Loucy (cell line): ENCODE data around the gene SLC2A1.

Experiments
- H2AFZ ChIP-seq: fragments of 200-600 bp; sonication (generic); 2 replicates; pipeline ENCODE4 v1.6.0; 2016; ENCODE audit warnings: antibody characterized with exemption, mild to moderate bottlenecking, low read length, moderate library complexity
- H3F3A ChIP-seq: fragments of 200-600 bp; 2 replicates; pipeline ENCODE4 v1.6.0; 2016; ENCODE audit warnings: antibody characterized with exemption, low read depth, mild to moderate bottlenecking
- H3K27me3 ChIP-seq: fragments of 200-600 bp; sonication (generic); 2 replicates; pipeline ENCODE4 v1.6.1; 2014; ENCODE audit warnings: low read length, mild to moderate bottlenecking; ENCODE audit not compliant: insufficient read depth, poor library complexity, severe bottlenecking
- H3K36me3 ChIP-seq: fragments of 200-600 bp; sonication (generic); 2 replicates; pipeline ENCODE4 v1.6.1; 2016; ENCODE audit warnings: low read length; ENCODE audit not compliant: insufficient read depth
- H3K4me1 ChIP-seq: fragments of 200-600 bp; sonication (generic); 2 replicates; pipeline ENCODE4 v1.5.1; 2014; ENCODE audit warnings: low read length, mild to moderate bottlenecking; ENCODE audit not compliant: insufficient read depth, poor library complexity, severe bottlenecking
- H3K4me2 ChIP-seq: fragments of 200-600 bp; sonication (generic); 2 replicates; pipeline ENCODE4 v1.6.0; 2014; ENCODE audit warnings: antibody characterized with exemption, low read length, low read depth, mild to moderate bottlenecking; ENCODE audit not compliant: poor library complexity, severe bottlenecking
- H3K4me3 ChIP-seq: fragments of 200-600 bp; sonication (generic); 2 replicates; pipeline ENCODE4 v1.5.1; 2014; ENCODE audit warnings: low read length, mild to moderate bottlenecking, mixed read lengths; ENCODE audit not compliant: poor library complexity, severe bottlenecking
- H3K79me2 ChIP-seq: fragments of 200-600 bp; sonication (generic); 2 replicates; pipeline ENCODE4 v1.6.1; 2014; ENCODE audit warnings: low read length; ENCODE audit not compliant: insufficient read depth
- H3K9ac ChIP-seq: fragments of 200-600 bp; sonication (generic); 2 replicates; pipeline ENCODE4 v1.6.0; 2014; ENCODE audit warnings: mild to moderate bottlenecking, low read depth, low read length, moderate library complexity; ENCODE audit not compliant: poor library complexity, severe bottlenecking
- H3K9me2 ChIP-seq: fragments of 200-600 bp; sonication (generic); replicated peaks from 2 replicates; pipeline ENCODE4 v1.6.1; 2016; ENCODE audit warnings: low read depth, low read length, mixed read lengths
- H3K9me3 ChIP-seq: fragments of 200-600 bp; sonication (generic); 2 replicates; pipeline ENCODE4 v1.6.1; 2014; ENCODE audit warnings: mild to moderate bottlenecking, antibody characterized with exemption, low read length, low read depth; ENCODE audit not compliant: insufficient read depth
- H4K20me1 ChIP-seq: fragments of 200-600 bp; sonication (generic); 2 replicates; pipeline ENCODE4 v1.6.0; 2014; ENCODE audit warnings: antibody characterized with exemption, low read length, mild to moderate bottlenecking; ENCODE audit not compliant: insufficient read depth, poor library complexity, severe bottlenecking
- EZH2phosphoT487 ChIP-seq: fragments of 200-600 bp; IDR thresholded peaks from 2 replicates; pipeline ENCODE4 v1.6.1; 2018; ENCODE audit warnings: antibody characterized with exemption, mild to moderate bottlenecking, moderate library complexity, borderline replicate concordance
- TF ChIP-seq, protein P1 (sequence below): fragments of 200-600 bp; sonication (generic); conservative IDR thresholded peaks from 2 replicates; pipeline ENCODE4 v1.5.1; 2014; ENCODE audit warnings: mild to moderate bottlenecking, antibody characterized with exemption, low read length

Gene SLC2A1

DNA sequence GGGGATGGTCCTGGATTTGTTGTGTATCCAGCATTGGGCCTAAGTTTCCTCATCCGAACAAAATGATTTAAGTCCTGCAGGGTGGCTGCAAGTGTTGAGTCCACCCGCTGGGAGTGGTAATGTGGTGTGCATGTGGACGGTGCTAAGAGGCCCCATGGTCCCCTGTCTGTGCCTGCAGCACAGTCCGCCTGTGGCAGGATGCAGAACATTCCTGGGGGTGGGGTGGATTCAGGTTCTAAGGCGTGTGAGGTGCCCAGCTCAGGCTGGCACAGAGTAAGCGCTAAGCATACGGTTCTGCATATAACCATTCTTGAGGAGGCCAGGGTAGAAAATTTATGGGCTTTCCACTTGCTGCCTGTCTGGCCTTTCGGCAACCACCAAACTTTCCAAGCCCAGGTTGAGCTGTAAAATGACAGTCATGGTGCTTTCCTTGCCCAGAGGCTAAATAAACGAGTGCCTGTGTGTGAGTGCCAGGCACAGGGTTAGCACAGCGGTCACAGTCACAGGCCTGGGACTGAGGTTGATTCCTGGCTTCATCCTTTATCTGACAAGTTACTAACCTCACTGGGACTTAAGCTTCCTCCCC is 30.7 kb downstream of the SLC2A1 start:
- H2AFZ ChIP-seq, result no peak overlapping the region
- H3K4me1 ChIP-seq, result peaks cover 38% of the 10 kb centered on the region
- H3K79me2 ChIP-seq, result peaks cover 27% of the 10 kb centered on the region; the same call in 1 of the 2 replicates
- peaks cover 60% of the 10 kb centered on the region for H3K36me3 ChIP-seq
- H3K9ac ChIP-seq, result no peak overlapping the region
- no peaks in the 10 kb centered on the region for H3K9me2 ChIP-seq
- no peak overlapping the region for H3K4me3 ChIP-seq
- H3K27me3 ChIP-seq, result no peaks in the 10 kb centered on the region
- peaks cover 16% of the 10 kb centered on the region for H4K20me1 ChIP-seq
- peaks cover 12% of the 10 kb centered on the region; the same call in 1 of the 2 replicates for H3F3A ChIP-seq
- no peak for TF ChIP-seq EZH2phosphoT487
- TF ChIP-seq, protein P1, sequence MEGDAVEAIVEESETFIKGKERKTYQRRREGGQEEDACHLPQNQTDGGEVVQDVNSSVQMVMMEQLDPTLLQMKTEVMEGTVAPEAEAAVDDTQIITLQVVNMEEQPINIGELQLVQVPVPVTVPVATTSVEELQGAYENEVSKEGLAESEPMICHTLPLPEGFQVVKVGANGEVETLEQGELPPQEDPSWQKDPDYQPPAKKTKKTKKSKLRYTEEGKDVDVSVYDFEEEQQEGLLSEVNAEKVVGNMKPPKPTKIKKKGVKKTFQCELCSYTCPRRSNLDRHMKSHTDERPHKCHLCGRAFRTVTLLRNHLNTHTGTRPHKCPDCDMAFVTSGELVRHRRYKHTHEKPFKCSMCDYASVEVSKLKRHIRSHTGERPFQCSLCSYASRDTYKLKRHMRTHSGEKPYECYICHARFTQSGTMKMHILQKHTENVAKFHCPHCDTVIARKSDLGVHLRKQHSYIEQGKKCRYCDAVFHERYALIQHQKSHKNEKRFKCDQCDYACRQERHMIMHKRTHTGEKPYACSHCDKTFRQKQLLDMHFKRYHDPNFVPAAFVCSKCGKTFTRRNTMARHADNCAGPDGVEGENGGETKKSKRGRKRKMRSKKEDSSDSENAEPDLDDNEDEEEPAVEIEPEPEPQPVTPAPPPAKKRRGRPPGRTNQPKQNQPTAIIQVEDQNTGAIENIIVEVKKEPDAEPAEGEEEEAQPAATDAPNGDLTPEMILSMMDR, result no peak
- no peaks in the 10 kb centered on the region for H3K9me3 ChIP-seq
- no peak overlapping the region for H3K4me2 ChIP-seq

DNA sequence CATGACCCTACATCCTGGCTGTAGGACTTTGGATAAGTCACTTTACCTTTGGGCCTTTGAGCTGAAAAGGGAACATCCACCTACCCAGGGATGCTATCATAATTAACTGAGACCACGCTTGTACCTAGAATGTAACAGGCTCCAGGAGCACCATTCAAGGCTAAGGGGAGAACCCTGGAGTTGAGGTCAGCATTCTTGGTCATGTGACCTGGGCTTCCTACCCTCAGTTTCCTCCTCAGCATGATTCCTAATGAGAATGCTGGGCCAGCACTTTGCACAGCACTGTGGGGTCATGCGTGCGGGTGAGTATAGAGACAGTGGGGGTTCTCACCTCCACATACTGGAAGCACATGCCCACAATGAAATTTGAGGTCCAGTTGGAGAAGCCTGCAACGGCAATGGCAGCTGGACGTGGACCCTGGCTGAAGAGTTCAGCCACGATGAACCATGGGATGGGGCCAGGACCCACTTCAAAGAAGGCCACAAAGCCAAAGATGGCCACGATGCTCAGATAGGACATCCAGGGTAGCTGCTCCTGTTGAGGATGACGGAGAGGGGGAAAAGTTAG is 31.3 kb downstream of the SLC2A1 start:
- H3K9me3 ChIP-seq, result no peaks in the 10 kb centered on the region
- no peaks in the 10 kb centered on the region for H3K27me3 ChIP-seq
- no peak overlapping the region for H2AFZ ChIP-seq
- H3K4me3 ChIP-seq, result no peak overlapping the region
- no peak overlapping the region for H3K9ac ChIP-seq
- H3K9me2 ChIP-seq, result no peaks in the 10 kb centered on the region
- H3K79me2 ChIP-seq, result peaks cover 21% of the 10 kb centered on the region; the same call in 1 of the 2 replicates
- H4K20me1 ChIP-seq, result peaks cover 13% of the 10 kb centered on the region
- TF ChIP-seq, protein P1, result no peak
- TF ChIP-seq EZH2phosphoT487, result no peak
- H3K36me3 ChIP-seq, result peaks cover 60% of the 10 kb centered on the region
- peaks cover 31% of the 10 kb centered on the region for H3K4me1 ChIP-seq
- H3F3A ChIP-seq, result peaks cover 10% of the 10 kb centered on the region; the same call in 1 of the 2 replicates
- H3K4me2 ChIP-seq, result no peak overlapping the region

DNA sequence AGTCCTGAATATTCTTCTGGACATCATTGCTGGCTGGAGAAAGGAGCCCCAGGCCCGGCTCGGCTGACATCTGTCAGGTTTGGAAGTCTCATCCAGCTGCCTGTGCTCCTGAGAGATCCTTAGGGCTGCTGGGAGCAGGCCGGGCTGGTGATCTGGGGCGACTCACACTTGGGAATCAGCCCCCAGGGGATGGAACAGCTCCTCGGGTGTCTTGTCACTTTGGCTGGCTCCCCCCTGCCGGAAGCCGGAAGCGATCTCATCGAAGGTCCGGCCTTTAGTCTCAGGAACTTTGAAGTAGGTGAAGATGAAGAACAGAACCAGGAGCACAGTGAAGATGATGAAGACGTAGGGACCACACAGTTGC is 31.8 kb downstream of the SLC2A1 start:
- Histone ChIP-seq H3K9me3 (no peaks in the 10 kb centered on the region), H3K36me3 (peaks cover 60% of the 10 kb centered on the region), H2AFZ (no peak overlapping the region), H3K79me2 (peaks cover 20% of the 10 kb centered on the region; the same call in 1 of the 2 replicates), H3K9ac (no peak overlapping the region), H3K4me1 (peaks cover 27% of the 10 kb centered on the region), H3K9me2 (no peaks in the 10 kb centered on the region), H3K4me3 (no peak overlapping the region), H4K20me1 (peaks cover 11% of the 10 kb centered on the region), H3F3A (peaks cover 6% of the 10 kb centered on the region; the same call in 1 of the 2 replicates), H3K27me3 (no peaks in the 10 kb centered on the region), H3K4me2 (no peak overlapping the region)
- no peak for TF ChIP-seq EZH2phosphoT487
- TF ChIP-seq, protein P1, result no peak
